Right lobe of liver (tissue), 6 donors: ENCODE measurements around the gene UBE3D. TPM values are rescaled to one million over a fixed set of nuclear protein-coding genes. Genes with fewer than 3 reads are reported as not detected.

Source experiments
- ATAC-seq, 4 donors: fragments of 200-7000 bp; cut with Tn5 transposase; one replicate each; pipeline ENCODE4 v1.9.1; 2020; ENCODE audit warnings: mild to moderate bottlenecking in 4 of 4, moderate library complexity in 4 of 4
- DNase-seq, 3 donors: peaks; one replicate each; pipeline ENCODE4 v3.0.0-alpha.2; 2020
- H3K27ac ChIP-seq, 3 donors: fragments of 200-600 bp; one replicate each; pipeline ENCODE4 v1.8.0; 2022
- H3K27me3 ChIP-seq, 2 donors: fragments of 200-600 bp; one replicate each; pipeline ENCODE4 v1.8.0; 2022
- H3K36me3 ChIP-seq, 4 donors: fragments of 200-600 bp; sonication (generic) in 1 of 4; one replicate each; pipeline versions ENCODE4 v1.5.1 to v1.8.0; 2017 to 2022; ENCODE audit warnings: control low read depth in 1 of 4
- H3K4me1 ChIP-seq, 4 donors: fragments of 200-600 bp; sonication (generic) in 1 of 4; one replicate each; pipeline versions ENCODE4 v1.5.1 to v1.8.0; 2017 to 2022; ENCODE audit warnings: control low read depth in 1 of 4
- H3K4me3 ChIP-seq, 3 donors: fragments of 200-600 bp; one replicate each; pipeline ENCODE4 v1.8.0; 2022
- H3K9me3 ChIP-seq, 4 donors: fragments of 200-600 bp; sonication (generic) in 1 of 4; one replicate each; pipeline versions ENCODE4 v1.5.1 to v1.8.0; 2017 to 2022; ENCODE audit warnings: control low read depth in 1 of 4
- POLR2A ChIP-seq: fragments of 450-650 bp; IDR thresholded peaks from one replicate; pipeline ENCODE4 v1.6.1; 2017; ENCODE audit warnings: antibody characterized with exemption, mild to moderate bottlenecking
- WGBS: methylation state at CpG from one replicate; pipeline ENCODE4 v1.1.6; 2018; ENCODE audit warnings: low coverage, low lambda C conversion rate; ENCODE audit not compliant: insufficient coverage; ENCODE audit errors: missing lambda C conversion rate; 5-methylcytosine and 5-hydroxymethylcytosine counted together
- intact Hi-C, 2 donors: fragments of 100-400 bp; cut with DNase I; formaldehyde crosslinking; loops; one replicate each; pipeline versions ENCODE4 v1.11.2 to v1.14.1; 2022
- small RNA-seq, 2 experiments: library from RNA; depleted of rRNA; stranded (forward); fragments of <200 nt; gene quantifications; one replicate each; pipeline ENCODE3, GENCODE V24; 2016
- total RNA-seq, 6 experiments: library from RNA; depleted of rRNA in 2 of 6; stranded (reverse); fragments of >200 nt in 2 of 6; fragmentation: NEBNext Ultra II Directional in 3 of 6; extraction: Animal tissue kit (Norgen Biotek cat#: 25700) in 3 of 6; gene quantifications; one replicate each; pipeline versions ENCODE4 v1.1.0 to v1.2.4, GENCODE V29; 2016 to 2023
- TF ChIP-seq, protein P1 (sequence below), 4 donors: fragments of 200-600 bp in 3 of 4; fragments of 450-650 bp in 1 of 4; IDR thresholded peaks; one replicate each; pipeline versions ENCODE4 v1.5.1 to v1.8.0; 2016 to 2022; ENCODE audit warnings: antibody characterized with exemption in 4 of 4, mild to moderate bottlenecking in 2 of 4
- donor health status: DM: no; HTN: yes; CAD: no.
- donor health status: DM: no; HTN: no; CAD: no.
- donor health status: DM: no; HTN: no; CAD: no.
- donor health status: DM: no; HTN: yes; CAD: no.
- donor health status: DM: no; HTN: yes; CAD: no.

Gene UBE3D
- total RNA-seq, 6 experiments from 2014 or later, result 1.6 to 4.8 (median 2.1) TPM

- H3K9me3 ChIP-seq, result no peaks in the 10 kb centered on the region
- intact Hi-C loops, result no loop called here
- H3K4me1 ChIP-seq, result no peaks in the 10 kb centered on the region
- TF ChIP-seq POLR2A, result no peak
- TF ChIP-seq, protein P1, sequence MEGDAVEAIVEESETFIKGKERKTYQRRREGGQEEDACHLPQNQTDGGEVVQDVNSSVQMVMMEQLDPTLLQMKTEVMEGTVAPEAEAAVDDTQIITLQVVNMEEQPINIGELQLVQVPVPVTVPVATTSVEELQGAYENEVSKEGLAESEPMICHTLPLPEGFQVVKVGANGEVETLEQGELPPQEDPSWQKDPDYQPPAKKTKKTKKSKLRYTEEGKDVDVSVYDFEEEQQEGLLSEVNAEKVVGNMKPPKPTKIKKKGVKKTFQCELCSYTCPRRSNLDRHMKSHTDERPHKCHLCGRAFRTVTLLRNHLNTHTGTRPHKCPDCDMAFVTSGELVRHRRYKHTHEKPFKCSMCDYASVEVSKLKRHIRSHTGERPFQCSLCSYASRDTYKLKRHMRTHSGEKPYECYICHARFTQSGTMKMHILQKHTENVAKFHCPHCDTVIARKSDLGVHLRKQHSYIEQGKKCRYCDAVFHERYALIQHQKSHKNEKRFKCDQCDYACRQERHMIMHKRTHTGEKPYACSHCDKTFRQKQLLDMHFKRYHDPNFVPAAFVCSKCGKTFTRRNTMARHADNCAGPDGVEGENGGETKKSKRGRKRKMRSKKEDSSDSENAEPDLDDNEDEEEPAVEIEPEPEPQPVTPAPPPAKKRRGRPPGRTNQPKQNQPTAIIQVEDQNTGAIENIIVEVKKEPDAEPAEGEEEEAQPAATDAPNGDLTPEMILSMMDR (IDR thresholded peaks at IDR 0.05), result no peak
- H3K27ac ChIP-seq, result no peak overlapping the region
- H3K27me3 ChIP-seq, result no peaks in the 10 kb centered on the region
- no peak overlapping the region for H3K4me3 ChIP-seq
- DNase-seq, result no peak
- ATAC-seq, result no peak
- H3K36me3 ChIP-seq, result no peaks in the 10 kb centered on the region
Measured at GRCh38 chr6:82843291-82843885, 222.3 kb downstream of the UBE3D start.

DNA sequence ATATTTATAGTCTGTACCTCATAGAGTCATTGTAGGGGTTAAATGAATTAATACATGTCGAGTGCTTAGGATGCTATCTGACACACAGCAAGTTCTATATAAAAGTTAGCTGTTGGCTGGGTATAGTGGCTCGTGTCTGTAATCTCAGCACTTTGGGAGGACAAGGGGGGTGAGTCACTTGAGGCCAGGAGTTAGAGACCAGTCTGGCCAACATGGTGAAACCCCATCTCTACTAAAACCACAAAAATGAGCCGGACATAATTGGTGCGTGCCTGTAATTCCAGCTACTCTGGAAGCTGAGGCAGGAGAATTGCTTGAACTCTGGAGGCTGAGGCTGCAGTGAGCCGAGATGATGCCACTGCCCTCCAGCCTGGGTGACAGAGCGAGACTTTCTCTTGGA, 222.9 kb downstream of the UBE3D start:
- no peaks in the 10 kb centered on the region for H3K9me3 ChIP-seq
- 45% methylated on average over 4 of the region's 6 CpGs for WGBS
- no peak for ATAC-seq
- H3K27ac ChIP-seq, result no peak overlapping the region
- DNase-seq, result no peak
- intact Hi-C loops, result no loop called here
- H3K27me3 ChIP-seq, result no peaks in the 10 kb centered on the region
- H3K36me3 ChIP-seq, result no peaks in the 10 kb centered on the region
- H3K4me1 ChIP-seq, result no peaks in the 10 kb centered on the region
- H3K4me3 ChIP-seq, result no peak overlapping the region
- TF ChIP-seq, protein P1 (IDR thresholded peaks at IDR 0.05), result no peak
- no peak for TF ChIP-seq POLR2A

Small RNA genes lying within 50 kb of the gene (small RNA-seq; reads per million reads assigned to genes)
- 0 reads per million in 2 experiments for gene LAP3P1

Other genes starting within 250 kb of the UBE3D start
- 10 to 100 TPM in 2 of 6 experiments, 1 to 10 TPM in 4; 8.9 to 15.1 (median 9.5) TPM for gene DOP1A, start 1.8 kb upstream of the UBE3D start, total RNA-seq
- gene PGM3, start 127.4 kb upstream of the UBE3D start, total RNA-seq, result 10 to 100 TPM; 23.5 to 52.2 (median 35.0) TPM
- 1 to 10 TPM; 1.9 to 3.5 (median 2.5) TPM for gene RWDD2A, start 127.5 kb upstream of the UBE3D start, total RNA-seq